Cardiac septum (tissue), 1 donor: ENCODE results near the gene RSU1. TPM values are rescaled to one million over a fixed set of nuclear protein-coding genes. Genes with fewer than 3 reads are reported as not detected.
"Not testable (repeated sequence)": the region's sequence is repeated elsewhere in the genome, so short reads cannot be mapped to it uniquely, and the experiment has no call there.

Experiments used
- DNase-seq: peaks from one replicate; pipeline ENCODE4 v3.0.0-alpha.2; 2020; ENCODE audit warnings: low spot score
- intact Hi-C: fragments of 100-400 bp; cut with DNase I; formaldehyde crosslinking; loops from one replicate; pipeline ENCODE4 v1.14.0; 2022
- total RNA-seq: library from RNA; stranded (reverse); fragmentation: NEBNext Ultra II Directional; extraction: Animal tissue kit (Norgen Biotek cat#: 25700); gene quantifications from one replicate; pipeline ENCODE4 v1.2.1, GENCODE V29; 2021
- donor health status: DM: no; HTN: no; CAD: no.

RSU1 gene
- total RNA-seq, 1 donor from 2014 or later: 45.6 TPM

GRCh38 chr10:16754765-16755164 is 62.5 kb downstream of the RSU1 start:
- intact Hi-C loops: no loop called here
- DNase-seq: no peak

GRCh38 chr10:16752849-16753248 is 64.4 kb downstream of the RSU1 start:
- DNase-seq, intact Hi-C loops: not testable (repeated sequence)

- intact Hi-C loops: no loop called here
- no peak for DNase-seq
These were observed 65.1 kb downstream of the RSU1 start for GRCh38 chr10:16752099-16752498.

GRCh38 chr10:16751244-16751643 is 66.0 kb downstream of the RSU1 start:
- intact Hi-C loops: no loop called here
- no peak for DNase-seq

GRCh38 chr10:16750461-16750860 is 66.8 kb downstream of the RSU1 start:
- DNase-seq: no peak
- intact Hi-C loops: no loop called here

GRCh38 chr10:16748749-16749148 is 68.5 kb downstream of the RSU1 start:
- no peak for DNase-seq
- intact Hi-C loops: no loop called here

GRCh38 chr10:16746856-16747255 is 70.4 kb downstream of the RSU1 start:
- intact Hi-C loops: no loop called here

GRCh38 chr10:16745061-16745460 is 72.2 kb downstream of the RSU1 start:
- intact Hi-C loops: no loop called here
- no peak for DNase-seq

More at GRCh38 chr10:16746856-16747255, 70.4 kb downstream of the RSU1 start:
- no peak for DNase-seq

- intact Hi-C loops: no loop called here
- DNase-seq: no peak
These were observed 74.9 kb downstream of the RSU1 start for GRCh38 chr10:16742165-16742960.

GRCh38 chr10:16741540-16741939 is 75.7 kb downstream of the RSU1 start:
- intact Hi-C loops: no loop called here
- DNase-seq: no peak

- intact Hi-C loops: no loop called here
- no peak for DNase-seq
These were observed 79.8 kb downstream of the RSU1 start for GRCh38 chr10:16737420-16737819.

- intact Hi-C loops: no loop called here
- DNase-seq: no peak
These were observed 81.6 kb downstream of the RSU1 start for GRCh38 chr10:16735671-16736070.

- no peak for DNase-seq
- intact Hi-C loops: no loop called here
These were observed 84.8 kb downstream of the RSU1 start for GRCh38 chr10:16732376-16732775.

GRCh38 chr10:16728266-16728665 is 89.0 kb downstream of the RSU1 start:
- no peak for DNase-seq
- intact Hi-C loops: no loop called here

GRCh38 chr10:16727666-16728065 is 89.6 kb downstream of the RSU1 start:
- intact Hi-C loops: no loop called here
- DNase-seq: no peak

- DNase-seq: no peak
- intact Hi-C loops: no loop called here
These were observed 92.7 kb downstream of the RSU1 start for GRCh38 chr10:16724509-16724908.

- no peak for DNase-seq
- intact Hi-C loops: no loop called here
These were observed 96.4 kb downstream of the RSU1 start for GRCh38 chr10:16720812-16721211.

GRCh38 chr10:16717622-16718395 is 99.4 kb downstream of the RSU1 start:
- intact Hi-C loops: no loop called here
- no peak for DNase-seq

- DNase-seq: no peak
- intact Hi-C loops: no loop called here
These were observed 101.2 kb downstream of the RSU1 start for GRCh38 chr10:16716051-16716450.

- no peak for DNase-seq
- intact Hi-C loops: no loop called here
These were observed 103.9 kb downstream of the RSU1 start for GRCh38 chr10:16713290-16713689.

- intact Hi-C loops: no loop called here
- DNase-seq: no peak
These were observed 104.3 kb downstream of the RSU1 start for GRCh38 chr10:16712883-16713282.
